ENCODE data around the gene IP6K1. TPM values are rescaled to one million over a fixed set of nuclear protein-coding genes. Genes with fewer than 3 reads are reported as not detected.
"Not testable (repeated sequence)": the region's sequence is repeated elsewhere in the genome, so short reads cannot be mapped to it uniquely, and the experiment has no call there.

The IP6K1 gene
- total RNA-seq, 3 donors from 2014 or later = 24.8 to 45.9 (median 45.8) TPM

GRCh38 chr3:49787536-49787935 is 1.2 kb upstream of the IP6K1 start:
- no peak for DNase-seq (ENCODE audit: low spot score in 2 of 2)
- H3K27ac ChIP-seq = peak overlapping the region; percentile 97 to 99
- intact Hi-C loops (cut with DNase I; ENCODE audit: low total_unique reads) = no loop called here
- H3K4me3 ChIP-seq = no peak overlapping the region
- no peaks in the 10 kb centered on the region for H3K27me3 ChIP-seq
- peaks cover 0 to 6% of the 10 kb centered on the region in 2 donors for H3K4me1 ChIP-seq
- no peaks in the 10 kb centered on the region for H3K36me3 ChIP-seq
- H3K9me3 ChIP-seq = no peaks in the 10 kb centered on the region
- TF ChIP-seq CTCF (IDR thresholded peaks at IDR 0.05) = no peak
- TF ChIP-seq POLR2AphosphoS5 (IDR thresholded peaks at IDR 0.05) = no peak
- no peak for TF ChIP-seq POLR2A (IDR thresholded peaks at IDR 0.05)

GRCh38 chr3:49787182-49787464 is 781 bp upstream of the IP6K1 start:
- Histone ChIP-seq H3K36me3 (no peaks in the 10 kb centered on the region), H3K4me3 (peak overlapping the region in 2 of 3 donors; percentile 89 to 100), H3K27me3 (no peaks in the 10 kb centered on the region), H3K4me1 (peaks cover 0 to 6% of the 10 kb centered on the region in 2 donors), H3K9me3 (no peaks in the 10 kb centered on the region), H3K27ac (peak overlapping the region; percentile 97 to 99)
- intact Hi-C loops (cut with DNase I; ENCODE audit: low total_unique reads) = no loop called here
- TF ChIP-seq POLR2AphosphoS5 (IDR thresholded peaks at IDR 0.05) (no peak), POLR2A (IDR thresholded peaks at IDR 0.05) (no peak), CTCF (IDR thresholded peaks at IDR 0.05) (no peak)
- DNase-seq (ENCODE audit: low spot score in 2 of 2) = no peak

GRCh38 chr3:49785565-49786356 is 581 bp downstream of the IP6K1 start:
- peak overlapping the region; percentile 89 to 100 (median 100) for H3K4me3 ChIP-seq
- peak in 1 of 2 donors; percentile 35 for DNase-seq (ENCODE audit: low spot score in 2 of 2)
- H3K27ac ChIP-seq = peak overlapping the region; percentile 97 to 99
- no peaks in the 10 kb centered on the region for H3K27me3 ChIP-seq
- no peaks in the 10 kb centered on the region for H3K9me3 ChIP-seq
- TF ChIP-seq CTCF (IDR thresholded peaks at IDR 0.05) (no peak), POLR2AphosphoS5 (IDR thresholded peaks at IDR 0.05) (no peak), POLR2A (IDR thresholded peaks at IDR 0.05) (no peak)
- H3K4me1 ChIP-seq = peaks cover 0 to 13% of the 10 kb centered on the region in 2 donors
- no peaks in the 10 kb centered on the region for H3K36me3 ChIP-seq
- intact Hi-C loops (cut with DNase I; ENCODE audit: low total_unique reads) = no loop called here

GRCh38 chr3:49782277-49782676 is 4.1 kb downstream of the IP6K1 start:
- H3K27me3 ChIP-seq; intact Hi-C loops (cut with DNase I; ENCODE audit: low total_unique reads); H3K36me3 ChIP-seq; H3K27ac ChIP-seq; H3K4me3 ChIP-seq; DNase-seq (ENCODE audit: low spot score in 2 of 2); H3K9me3 ChIP-seq: not testable (repeated sequence)
- peaks cover 0 to 20% of the 10 kb centered on the region in 2 donors for H3K4me1 ChIP-seq

- peaks cover 0 to 20% of the 10 kb centered on the region in 2 donors for H3K4me1 ChIP-seq
- intact Hi-C loops (cut with DNase I; ENCODE audit: low total_unique reads) = no loop called here
- DNase-seq (ENCODE audit: low spot score in 2 of 2) = no peak
Observed at GRCh38 chr3:49781415-49782199, 4.7 kb downstream of the IP6K1 start.

GRCh38 chr3:49780975-49781365 is 5.4 kb downstream of the IP6K1 start:
- H3K36me3 ChIP-seq; H3K27me3 ChIP-seq; H3K27ac ChIP-seq; H3K9me3 ChIP-seq; intact Hi-C loops (cut with DNase I; ENCODE audit: low total_unique reads); DNase-seq (ENCODE audit: low spot score in 2 of 2); H3K4me3 ChIP-seq: not testable (repeated sequence)
- H3K4me1 ChIP-seq = peaks cover 0 to 20% of the 10 kb centered on the region in 2 donors

More at GRCh38 chr3:49781415-49782199, 4.7 kb downstream of the IP6K1 start:
- no peaks in the 10 kb centered on the region for H3K36me3 ChIP-seq
- H3K9me3 ChIP-seq = no peaks in the 10 kb centered on the region
- no peak overlapping the region for H3K27ac ChIP-seq
- H3K4me3 ChIP-seq = no peak overlapping the region
- TF ChIP-seq POLR2AphosphoS5 (IDR thresholded peaks at IDR 0.05) = no peak
- no peak for TF ChIP-seq POLR2A (IDR thresholded peaks at IDR 0.05)
- TF ChIP-seq CTCF (IDR thresholded peaks at IDR 0.05) = no peak
- H3K27me3 ChIP-seq = no peaks in the 10 kb centered on the region

All from breast epithelium (tissue), 4 donors.